Choroid plexus epithelial cell (primary cell): Measurements from ENCODE around the gene RXRA.

ENCODE experiments used
- DNase-seq: peaks from one replicate; pipeline ENCODE4 v3.0.0-alpha.2; 2010; ENCODE audit warnings: low read depth
- H3K4me3 ChIP-seq: 2 replicates; pipeline ENCODE4 v1.5.1; 2011; ENCODE audit warnings: low read depth, mild to moderate bottlenecking, control low read depth, low read length, moderate library complexity
- CTCF ChIP-seq: conservative IDR thresholded peaks from 2 replicates; pipeline ENCODE4 v1.5.1; 2011; ENCODE audit warnings: low read depth, mild to moderate bottlenecking, control low read depth, inconsistent platforms, low read length, moderate library complexity

Gene RXRA

DNA sequence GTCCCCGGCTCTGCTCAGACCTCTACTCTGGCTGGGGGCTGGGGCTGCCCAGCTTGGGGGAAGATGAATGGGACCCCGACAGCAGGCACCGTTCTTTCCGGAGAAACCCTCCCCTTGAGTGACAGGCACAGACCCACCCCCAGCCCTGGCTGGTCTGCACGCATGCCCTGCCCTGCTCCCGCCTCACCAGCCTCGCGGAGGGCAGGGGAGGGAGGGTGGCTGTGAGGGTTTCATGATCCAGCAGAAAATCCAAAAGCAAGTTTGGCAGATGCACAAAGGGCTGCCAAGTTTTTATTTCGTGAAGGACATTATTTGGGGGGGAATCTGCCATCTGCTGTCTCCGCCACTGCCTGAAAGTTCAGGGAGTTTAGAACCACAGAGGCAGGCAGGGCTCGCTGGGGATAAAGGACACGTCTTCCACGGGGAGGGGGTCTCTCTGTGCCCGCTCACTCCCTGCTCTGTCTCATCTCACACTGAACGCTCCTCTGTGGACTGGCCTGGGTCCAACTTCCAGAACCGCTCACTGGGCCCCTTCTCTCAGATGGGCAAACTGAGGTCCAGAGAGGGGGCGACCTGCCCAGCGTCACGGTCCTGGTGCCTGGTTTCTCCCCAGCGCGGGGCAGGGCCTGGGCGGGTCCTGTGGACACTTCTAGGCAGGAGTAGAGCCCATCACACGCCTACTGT, 92.9 kb downstream of the RXRA start:
- no peak overlapping the region for H3K4me3 ChIP-seq
- no peak for TF ChIP-seq CTCF
- DNase-seq = no peak

GRCh38 chr9:134419684-134420076, 93.4 kb downstream of the RXRA start:
- peak; percentile 45 for TF ChIP-seq CTCF
- no peak for DNase-seq

DNA sequence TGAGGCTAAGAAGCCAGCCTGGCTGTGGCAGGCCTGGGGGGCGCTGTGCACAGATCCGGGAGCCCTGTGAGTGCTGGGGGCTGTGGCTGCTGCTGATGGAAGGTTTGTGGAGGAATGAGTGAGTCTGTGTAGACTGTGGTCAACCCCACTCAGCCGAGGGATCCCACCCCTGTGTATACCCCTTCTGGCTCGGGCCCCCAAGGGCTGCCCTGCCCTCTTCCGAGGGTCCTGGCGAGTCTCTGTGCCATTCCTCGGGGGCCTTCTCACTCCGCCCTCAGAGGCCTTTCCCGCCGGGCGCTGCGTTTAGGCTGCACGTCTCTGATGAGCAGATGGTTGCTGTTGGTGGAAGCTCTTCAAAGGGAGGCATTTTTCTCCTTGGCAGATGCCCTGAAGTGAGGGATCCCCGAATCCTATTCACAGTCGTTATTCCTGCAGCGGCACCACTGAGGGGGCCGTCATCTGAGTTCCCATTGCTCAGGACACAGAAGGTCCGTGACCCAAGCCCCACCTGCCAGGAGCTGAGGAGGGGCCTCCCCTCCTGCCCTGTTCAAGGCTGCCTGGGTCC, 94.1 kb downstream of the RXRA start:
- DNase-seq = no peak
- no peak for TF ChIP-seq CTCF
- H3K4me3 ChIP-seq = no peak overlapping the region

More at GRCh38 chr9:134419684-134420076, 93.4 kb downstream of the RXRA start:
- H3K4me3 ChIP-seq = no peak overlapping the region

DNA sequence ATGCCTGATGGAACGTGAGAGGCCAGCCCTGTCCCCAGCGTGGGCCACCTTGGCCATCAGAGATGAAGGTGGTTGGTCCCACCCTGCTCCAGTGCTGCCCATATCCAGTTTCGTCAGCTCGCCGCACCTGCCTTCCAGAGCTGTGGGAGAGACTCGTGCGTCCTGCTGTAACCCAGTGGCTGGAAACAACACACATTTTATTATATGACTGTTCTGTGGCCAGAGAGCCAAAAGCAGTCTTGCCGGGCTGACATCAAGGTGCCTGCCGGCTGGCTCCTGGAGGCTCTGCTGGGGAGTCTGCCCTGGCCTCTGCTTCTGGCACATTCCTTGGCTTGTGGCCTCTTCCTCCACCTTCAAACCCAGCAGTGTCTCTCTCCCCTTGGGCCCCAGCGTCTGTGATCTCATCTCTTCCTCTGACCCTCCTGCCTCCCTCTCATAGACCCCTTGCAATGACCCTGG, 94.7 kb downstream of the RXRA start:
- no peak for TF ChIP-seq CTCF
- H3K4me3 ChIP-seq = no peak overlapping the region
- no peak for DNase-seq

GRCh38 chr9:134421888-134422287, 95.6 kb downstream of the RXRA start:
- TF ChIP-seq CTCF = no peak
- H3K4me3 ChIP-seq = no peak overlapping the region
- DNase-seq = no peak

DNA sequence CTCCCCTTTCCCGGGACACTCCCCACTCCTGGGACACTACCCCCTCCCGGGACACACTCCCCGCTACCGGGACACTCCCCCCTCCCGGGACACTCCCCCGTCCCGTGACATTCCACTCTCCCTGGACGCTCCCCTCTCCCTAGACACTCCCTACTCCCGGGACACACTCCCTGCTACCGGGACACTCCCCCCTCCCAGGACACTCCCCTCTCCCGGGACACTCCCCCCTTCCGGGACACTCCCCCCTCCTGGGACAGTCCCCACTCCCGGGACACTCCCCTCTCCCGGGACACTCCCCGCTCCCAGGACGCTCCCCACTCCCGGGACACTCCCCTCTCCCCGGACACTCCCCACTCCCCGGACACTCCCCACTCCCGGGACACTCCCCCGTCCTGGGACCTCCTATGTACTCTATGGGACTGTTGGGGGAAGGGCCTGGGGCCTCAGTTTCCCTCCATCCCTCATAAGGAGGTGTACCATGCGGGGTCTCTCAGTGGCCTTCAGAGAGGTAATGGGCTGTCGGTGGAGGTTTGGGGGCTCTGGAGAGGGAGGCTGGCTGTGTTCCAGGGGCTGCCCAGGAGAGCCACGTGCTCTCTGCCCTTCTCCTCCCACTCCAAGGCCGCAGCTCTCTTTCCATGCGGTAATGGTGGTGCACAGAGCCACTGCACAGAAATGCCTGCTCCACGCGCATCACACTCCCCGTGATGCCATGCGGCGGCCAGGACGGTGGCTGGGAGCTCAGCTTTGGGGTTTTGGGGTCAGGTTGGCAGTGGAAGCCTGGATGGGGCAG, 96.2 kb downstream of the RXRA start:
- no peak overlapping the region for H3K4me3 ChIP-seq
- no peak for DNase-seq
- TF ChIP-seq CTCF = no peak
